Gastrocnemius medialis (tissue), 4 donors: ENCODE results near the gene S1PR3. TPM values are rescaled to one million over a fixed set of nuclear protein-coding genes. Genes with fewer than 3 reads are reported as not detected.

Experiments used
- ATAC-seq, 2 donors: fragments of 150-250 bp; one replicate each; pipeline ENCODE4 v1.9.1; 2016
- DNase-seq, 2 donors: peaks; one replicate each; pipeline ENCODE4 v3.0.0-alpha.2; 2019
- H3K27ac ChIP-seq, 4 donors: fragments of 200-600 bp; sonication (generic); 1 replicate in 1 of 4; 2 replicates in 3 of 4; pipeline ENCODE4 v1.5.1; 2016 to 2018; ENCODE audit warnings: mild to moderate bottlenecking in 2 of 4, moderate library complexity in 1 of 4
- H3K27me3 ChIP-seq, 3 donors: fragments of 200-600 bp; sonication (generic) in 2 of 3; 1 replicate in 1 of 3; 2 replicates in 2 of 3; pipeline versions ENCODE4 v1.5.1 to v1.6.0; 2016 to 2019; ENCODE audit warnings: mild to moderate bottlenecking in 1 of 3, moderate library complexity in 1 of 3
- H3K36me3 ChIP-seq, 2 donors: fragments of 200-600 bp; sonication (generic) in 1 of 2; one replicate each; pipeline ENCODE4 v1.5.1; 2017 to 2018
- H3K4me1 ChIP-seq, 2 donors: fragments of 200-600 bp; sonication (generic) in 1 of 2; one replicate each; pipeline ENCODE4 v1.5.1; 2016 to 2017; ENCODE audit warnings: mild to moderate bottlenecking in 2 of 2
- H3K4me3 ChIP-seq, 4 donors: fragments of 200-600 bp; sonication (generic) in 3 of 4; 1 replicate in 1 of 4; 2 replicates in 3 of 4; pipeline ENCODE4 v1.5.1; 2016 to 2019; ENCODE audit warnings: mild to moderate bottlenecking in 2 of 4
- H3K9me3 ChIP-seq, 3 donors: fragments of 200-600 bp; sonication (generic) in 2 of 3; 1 replicate in 1 of 3; 2 replicates in 2 of 3; pipeline ENCODE4 v1.5.1; 2016 to 2019
- POLR2A ChIP-seq, 2 donors: fragments of 450-650 bp; IDR thresholded peaks; one replicate each; pipeline ENCODE4 v1.6.1; 2017; ENCODE audit warnings: antibody characterized with exemption in 2 of 2, mild to moderate bottlenecking in 2 of 2, moderate library complexity in 2 of 2
- in situ Hi-C, 4 donors: fragments of 200-750 bp; cut with MboI; loops; one replicate each; pipeline versions ENCODE4 v1.15.0 to v1.8.0; 2017; ENCODE audit warnings: low sequenced_read_pairs in 4 of 4
- intact Hi-C: fragments of 100-400 bp; cut with DNase I; formaldehyde crosslinking; loops from one replicate; pipeline ENCODE4 v1.15.1; 2023; ENCODE audit warnings: low total_unique reads
- total RNA-seq, 4 donors: library from RNA; depleted of rRNA; stranded (reverse); fragments of >200 nt; gene quantifications; one replicate each; pipeline versions ENCODE4 v1.1.0 to v1.2.3, GENCODE V29; 2016
- TF ChIP-seq, protein P1 (sequence below), 5 experiments: fragments of 450-650 bp in 3 of 5; fragments of 200-600 bp in 2 of 5; sonication (generic) in 2 of 5; IDR thresholded peaks in 4 of 5; conservative IDR thresholded peaks in 1 of 5; 1 replicate in 4 of 5; 2 replicates in 1 of 5; pipeline ENCODE4 v1.5.1; 2016 to 2019; ENCODE audit warnings: antibody characterized with exemption in 5 of 5, mild to moderate bottlenecking in 3 of 5, moderate library complexity in 3 of 5

S1PR3 gene
- total RNA-seq, 4 donors from 2014 or later: 3.3 to 13.4 (median 5.7) TPM

DNA sequence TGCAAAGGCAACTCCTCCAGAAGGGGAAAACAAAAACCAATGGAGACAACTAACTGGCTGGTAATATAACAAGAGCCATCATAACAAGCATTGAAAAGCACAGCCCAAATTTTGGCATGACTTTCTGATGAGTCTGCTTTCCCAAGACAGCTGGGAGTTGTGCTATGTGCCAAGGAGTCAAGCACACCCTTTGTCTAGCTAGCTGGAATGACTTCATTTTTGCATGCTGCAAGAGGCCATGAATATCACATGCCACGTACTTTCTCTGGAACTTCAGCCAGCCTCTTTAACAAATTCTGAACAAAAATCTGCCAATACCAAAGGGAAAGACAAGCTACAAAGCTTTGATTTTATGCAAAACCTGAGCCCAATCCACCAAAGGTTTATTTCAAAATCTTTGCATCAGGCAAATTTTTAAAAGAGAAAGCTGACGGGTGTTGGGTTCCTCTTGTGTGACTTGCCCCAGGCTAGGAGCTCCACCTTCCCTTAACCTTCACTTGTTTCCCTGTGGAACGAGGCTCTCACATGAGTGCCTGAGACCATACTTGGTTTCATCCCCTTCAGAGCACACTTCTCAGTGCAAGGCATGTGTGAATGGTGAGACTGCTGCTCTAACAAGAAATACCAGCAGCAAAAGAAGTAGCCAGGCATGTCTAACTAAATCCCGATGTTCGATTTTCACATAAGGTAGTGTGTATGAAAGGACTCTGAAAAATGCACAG lies 47.3 kb downstream of the S1PR3 start:
- in situ Hi-C loops (no loop called here), intact Hi-C loops (no loop called here)
- Histone ChIP-seq H3K27ac (no peak overlapping the region), H3K9me3 (no peaks in the 10 kb centered on the region), H3K27me3 (no peaks in the 10 kb centered on the region), H3K4me1 (no peaks in the 10 kb centered on the region), H3K36me3 (no peaks in the 10 kb centered on the region), H3K4me3 (no peak overlapping the region)
- TF ChIP-seq, protein P1, sequence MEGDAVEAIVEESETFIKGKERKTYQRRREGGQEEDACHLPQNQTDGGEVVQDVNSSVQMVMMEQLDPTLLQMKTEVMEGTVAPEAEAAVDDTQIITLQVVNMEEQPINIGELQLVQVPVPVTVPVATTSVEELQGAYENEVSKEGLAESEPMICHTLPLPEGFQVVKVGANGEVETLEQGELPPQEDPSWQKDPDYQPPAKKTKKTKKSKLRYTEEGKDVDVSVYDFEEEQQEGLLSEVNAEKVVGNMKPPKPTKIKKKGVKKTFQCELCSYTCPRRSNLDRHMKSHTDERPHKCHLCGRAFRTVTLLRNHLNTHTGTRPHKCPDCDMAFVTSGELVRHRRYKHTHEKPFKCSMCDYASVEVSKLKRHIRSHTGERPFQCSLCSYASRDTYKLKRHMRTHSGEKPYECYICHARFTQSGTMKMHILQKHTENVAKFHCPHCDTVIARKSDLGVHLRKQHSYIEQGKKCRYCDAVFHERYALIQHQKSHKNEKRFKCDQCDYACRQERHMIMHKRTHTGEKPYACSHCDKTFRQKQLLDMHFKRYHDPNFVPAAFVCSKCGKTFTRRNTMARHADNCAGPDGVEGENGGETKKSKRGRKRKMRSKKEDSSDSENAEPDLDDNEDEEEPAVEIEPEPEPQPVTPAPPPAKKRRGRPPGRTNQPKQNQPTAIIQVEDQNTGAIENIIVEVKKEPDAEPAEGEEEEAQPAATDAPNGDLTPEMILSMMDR (IDR thresholded peaks at IDR 0.05 in 4 of 5, conservative IDR thresholded peaks at IDR 0.05 in 1 of 5): no peak
- TF ChIP-seq POLR2A (IDR thresholded peaks at IDR 0.05): no peak
- peak; percentile 20 to 50 for DNase-seq
- peak; percentile 79 to 80 for ATAC-seq

DNA sequence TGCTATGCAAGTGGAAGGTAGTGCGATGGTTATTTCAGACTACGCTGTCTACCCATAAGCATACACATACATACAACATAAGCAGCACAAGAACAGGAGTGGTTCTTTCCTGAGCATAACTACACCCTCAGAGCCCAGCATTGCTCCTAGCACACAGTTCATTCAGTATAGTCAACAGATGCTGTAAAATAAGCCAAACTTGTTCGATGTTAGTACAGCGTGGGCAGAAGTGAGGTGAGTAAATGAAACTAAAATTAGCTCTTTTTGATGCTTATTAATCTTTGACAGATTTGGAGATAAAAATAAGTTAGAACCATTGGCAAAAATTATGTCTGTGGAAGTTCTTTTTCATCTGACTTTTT lies 47.8 kb downstream of the S1PR3 start:
- Histone ChIP-seq H3K9me3 (no peaks in the 10 kb centered on the region), H3K4me1 (no peaks in the 10 kb centered on the region), H3K27me3 (no peaks in the 10 kb centered on the region), H3K27ac (no peak overlapping the region), H3K36me3 (no peaks in the 10 kb centered on the region), H3K4me3 (no peak overlapping the region)
- in situ Hi-C loops: no loop called here
- no peak for DNase-seq
- TF ChIP-seq, protein P1 (IDR thresholded peaks at IDR 0.05 in 4 of 5, conservative IDR thresholded peaks at IDR 0.05 in 1 of 5): no peak
- TF ChIP-seq POLR2A (IDR thresholded peaks at IDR 0.05): no peak
- intact Hi-C loops: no loop called here
- no peak for ATAC-seq

DNA sequence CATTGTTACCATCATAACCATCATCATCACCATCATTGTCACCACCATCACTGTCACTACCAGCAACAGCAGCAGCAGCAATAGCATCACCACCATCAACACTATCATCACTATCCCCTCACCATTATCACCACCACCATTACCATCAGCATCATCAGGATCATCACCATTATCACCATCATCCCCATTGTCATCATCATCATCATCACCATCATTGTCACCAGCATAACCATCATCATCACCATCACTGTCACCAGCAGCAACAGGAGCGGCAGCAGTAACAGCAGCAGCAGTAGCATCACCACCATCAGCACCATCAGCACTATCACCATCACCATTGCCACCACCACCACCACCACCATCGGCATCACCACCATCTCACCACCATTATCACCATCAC lies 48.4 kb downstream of the S1PR3 start:
- intact Hi-C loops (no loop called here), in situ Hi-C loops (no loop called here)
- ATAC-seq: no peak
- Histone ChIP-seq H3K27me3 (no peaks in the 10 kb centered on the region), H3K4me1 (no peaks in the 10 kb centered on the region), H3K36me3 (no peaks in the 10 kb centered on the region), H3K4me3 (no peak overlapping the region), H3K27ac (no peak overlapping the region), H3K9me3 (no peaks in the 10 kb centered on the region)
- TF ChIP-seq POLR2A (IDR thresholded peaks at IDR 0.05): no peak
- TF ChIP-seq, protein P1 (IDR thresholded peaks at IDR 0.05 in 4 of 5, conservative IDR thresholded peaks at IDR 0.05 in 1 of 5): no peak
- no peak for DNase-seq

DNA sequence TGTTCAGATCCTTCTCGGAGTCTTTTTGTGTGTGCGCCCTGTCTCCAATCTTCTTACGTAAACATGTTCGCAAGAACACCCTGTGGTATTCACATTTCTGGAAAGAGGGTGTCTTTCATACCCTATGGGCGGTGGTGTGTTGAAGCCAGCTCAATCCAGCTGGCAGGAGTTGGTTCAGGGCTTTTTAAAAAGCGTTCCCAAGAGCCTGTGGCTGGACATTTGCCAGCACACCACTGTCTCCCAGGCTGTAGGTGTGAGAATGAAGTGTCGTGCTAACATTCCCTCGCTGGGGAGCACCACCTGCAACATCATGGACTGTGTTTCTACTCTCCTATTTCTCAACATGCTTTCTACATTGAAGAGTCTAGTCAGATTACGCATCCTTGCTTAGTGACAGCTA lies 51.7 kb downstream of the S1PR3 start:
- TF ChIP-seq, protein P1 (IDR thresholded peaks at IDR 0.05 in 4 of 5, conservative IDR thresholded peaks at IDR 0.05 in 1 of 5): no peak
- TF ChIP-seq POLR2A (IDR thresholded peaks at IDR 0.05): no peak
- H3K9me3 ChIP-seq: no peaks in the 10 kb centered on the region
- in situ Hi-C loops (no loop called here), intact Hi-C loops (no loop called here)
- no peaks in the 10 kb centered on the region for H3K27me3 ChIP-seq
- no peak overlapping the region for H3K4me3 ChIP-seq
- no peak for DNase-seq
- no peak for ATAC-seq
- H3K4me1 ChIP-seq: no peaks in the 10 kb centered on the region
- H3K27ac ChIP-seq: no peak overlapping the region
- no peaks in the 10 kb centered on the region for H3K36me3 ChIP-seq

DNA sequence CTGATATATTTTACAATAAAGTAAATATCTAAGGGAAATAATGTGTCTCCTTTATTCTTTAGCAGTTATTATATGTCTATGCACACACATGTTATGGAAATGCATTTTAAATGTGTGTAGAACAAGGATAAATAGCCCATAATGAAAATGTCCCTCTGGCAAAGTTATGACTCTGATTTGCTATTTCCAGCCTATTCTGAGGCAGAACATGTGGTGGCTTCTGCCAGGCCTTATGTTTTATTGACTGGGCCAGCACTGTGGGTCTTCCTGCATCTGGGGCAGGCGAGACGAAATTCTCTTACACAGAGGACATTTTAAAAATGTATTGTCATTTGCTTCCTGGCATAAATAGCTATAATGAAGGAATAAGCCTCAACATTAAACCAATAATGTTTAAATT lies 52.8 kb downstream of the S1PR3 start:
- intact Hi-C loops (no loop called here), in situ Hi-C loops (no loop called here)
- DNase-seq (no peak), ATAC-seq (no peak)
- Histone ChIP-seq H3K27me3 (no peaks in the 10 kb centered on the region), H3K27ac (no peak overlapping the region), H3K36me3 (no peaks in the 10 kb centered on the region), H3K9me3 (no peaks in the 10 kb centered on the region), H3K4me3 (no peak overlapping the region), H3K4me1 (no peaks in the 10 kb centered on the region)
- no peak for TF ChIP-seq POLR2A (IDR thresholded peaks at IDR 0.05)
- TF ChIP-seq, protein P1 (IDR thresholded peaks at IDR 0.05 in 4 of 5, conservative IDR thresholded peaks at IDR 0.05 in 1 of 5): no peak
